ENCODE data around the gene SYT6.

Gene SYT6

GRCh38 chr1:114149211-114149610, 4.5 kb downstream of the SYT6 start:
- TF ChIP-seq, protein P1, sequence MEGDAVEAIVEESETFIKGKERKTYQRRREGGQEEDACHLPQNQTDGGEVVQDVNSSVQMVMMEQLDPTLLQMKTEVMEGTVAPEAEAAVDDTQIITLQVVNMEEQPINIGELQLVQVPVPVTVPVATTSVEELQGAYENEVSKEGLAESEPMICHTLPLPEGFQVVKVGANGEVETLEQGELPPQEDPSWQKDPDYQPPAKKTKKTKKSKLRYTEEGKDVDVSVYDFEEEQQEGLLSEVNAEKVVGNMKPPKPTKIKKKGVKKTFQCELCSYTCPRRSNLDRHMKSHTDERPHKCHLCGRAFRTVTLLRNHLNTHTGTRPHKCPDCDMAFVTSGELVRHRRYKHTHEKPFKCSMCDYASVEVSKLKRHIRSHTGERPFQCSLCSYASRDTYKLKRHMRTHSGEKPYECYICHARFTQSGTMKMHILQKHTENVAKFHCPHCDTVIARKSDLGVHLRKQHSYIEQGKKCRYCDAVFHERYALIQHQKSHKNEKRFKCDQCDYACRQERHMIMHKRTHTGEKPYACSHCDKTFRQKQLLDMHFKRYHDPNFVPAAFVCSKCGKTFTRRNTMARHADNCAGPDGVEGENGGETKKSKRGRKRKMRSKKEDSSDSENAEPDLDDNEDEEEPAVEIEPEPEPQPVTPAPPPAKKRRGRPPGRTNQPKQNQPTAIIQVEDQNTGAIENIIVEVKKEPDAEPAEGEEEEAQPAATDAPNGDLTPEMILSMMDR (IDR thresholded peaks at IDR 0.05; ENCODE audit: insufficient read depth, low read depth, low read length, missing control alignments) = no peak
- DNase-seq (ENCODE audit: low read depth) = no peak
- H3K4me3 ChIP-seq (ENCODE audit: low read depth, low read length) = no peak overlapping the region

DNA sequence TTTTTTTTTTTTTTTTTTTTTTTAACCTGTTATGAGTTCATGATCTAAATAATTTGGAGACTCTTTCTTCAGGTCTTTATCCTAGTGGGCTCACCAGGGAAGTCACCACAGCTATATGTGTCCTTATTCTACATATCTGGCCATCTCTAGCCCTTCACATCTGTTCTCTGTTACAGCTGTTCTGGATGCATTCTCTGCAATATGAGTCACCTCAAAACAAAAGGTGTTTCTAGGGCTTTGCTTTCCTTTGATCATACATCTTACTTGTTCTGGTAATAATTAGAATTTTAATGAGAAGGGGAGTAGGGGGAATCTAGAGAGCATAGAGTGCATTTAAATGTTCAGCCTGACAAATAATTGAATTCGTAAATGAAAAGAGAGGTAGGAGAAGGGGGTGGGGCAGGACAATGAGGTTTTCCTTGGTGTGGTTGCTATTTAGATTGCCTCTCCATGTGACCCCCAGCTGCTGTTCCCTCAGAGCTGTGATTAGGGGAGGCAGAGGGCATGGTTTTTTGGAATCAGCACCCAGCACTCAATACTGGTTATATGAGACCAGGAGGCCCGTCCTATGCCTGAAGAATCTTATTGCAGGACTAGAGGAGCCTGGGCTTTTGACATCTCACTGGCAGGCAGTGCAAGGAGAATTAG, 8.0 kb downstream of the SYT6 start:
- no peak for DNase-seq (ENCODE audit: low read depth)
- no peak overlapping the region for H3K4me3 ChIP-seq (ENCODE audit: low read depth, low read length)
- TF ChIP-seq, protein P1 (IDR thresholded peaks at IDR 0.05; ENCODE audit: insufficient read depth, low read depth, low read length, missing control alignments) = no peak

- DNase-seq (ENCODE audit: low read depth) = no peak
- no peak overlapping the region for H3K4me3 ChIP-seq (ENCODE audit: low read depth, low read length)
- TF ChIP-seq, protein P1 (IDR thresholded peaks at IDR 0.05; ENCODE audit: insufficient read depth, low read depth, low read length, missing control alignments) = no peak
These were observed 9.7 kb downstream of the SYT6 start for GRCh38 chr1:114144016-114144415.

DNA sequence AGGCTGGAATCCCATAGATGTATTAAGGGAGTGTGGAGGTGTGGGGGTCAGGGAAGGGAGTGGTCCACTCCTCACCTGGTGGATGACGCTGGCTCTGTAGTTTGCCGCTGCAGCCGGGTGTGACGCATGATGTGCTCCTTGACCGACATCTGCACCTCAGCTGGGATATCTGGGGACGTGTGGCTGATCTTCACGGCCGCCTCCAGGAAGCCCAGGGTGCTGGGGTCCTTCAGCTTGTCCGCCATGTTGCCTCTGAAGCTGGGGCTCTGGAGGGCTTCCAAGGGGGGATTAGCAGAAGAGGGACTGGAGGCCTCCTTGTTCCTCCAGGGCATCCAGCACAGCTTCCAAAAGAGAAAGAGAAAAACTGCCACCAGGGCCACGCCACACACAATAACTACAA, 14.1 kb downstream of the SYT6 start:
- no peak for DNase-seq (ENCODE audit: low read depth)
- TF ChIP-seq, protein P1 (IDR thresholded peaks at IDR 0.05; ENCODE audit: insufficient read depth, low read depth, low read length, missing control alignments) = no peak

GRCh38 chr1:114137497-114137896, 16.2 kb downstream of the SYT6 start:
- TF ChIP-seq, protein P1 (IDR thresholded peaks at IDR 0.05; ENCODE audit: insufficient read depth, low read depth, low read length, missing control alignments) = no peak
- H3K4me3 ChIP-seq (ENCODE audit: low read depth, low read length) = no peak overlapping the region
- no peak for DNase-seq (ENCODE audit: low read depth)

More for the DNA sequence above, 14.1 kb downstream of the SYT6 start:
- H3K4me3 ChIP-seq (ENCODE audit: low read depth, low read length) = no peak overlapping the region

DNA sequence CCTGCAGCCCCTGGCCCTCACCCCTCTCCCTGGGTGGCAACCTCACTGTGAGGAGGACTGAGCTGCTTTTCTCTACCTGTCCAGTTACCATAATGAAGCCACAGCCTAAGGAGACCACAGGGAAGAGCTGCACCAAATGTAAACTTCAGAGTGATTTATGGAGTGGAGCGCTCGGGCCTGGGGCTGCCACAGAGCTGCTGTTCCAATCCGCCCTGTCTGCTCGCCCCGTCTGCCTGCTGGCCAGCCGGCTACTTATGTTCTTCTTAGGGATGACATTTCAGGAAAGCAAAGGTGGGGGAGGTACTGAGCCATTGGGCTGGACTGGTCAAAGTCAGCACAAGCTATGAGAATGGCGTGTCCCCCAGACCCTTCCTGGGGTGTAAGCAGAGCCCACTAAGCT, 17.9 kb downstream of the SYT6 start:
- TF ChIP-seq, protein P1 (IDR thresholded peaks at IDR 0.05; ENCODE audit: insufficient read depth, low read depth, low read length, missing control alignments) = no peak
- no peak overlapping the region for H3K4me3 ChIP-seq (ENCODE audit: low read depth, low read length)
- DNase-seq (ENCODE audit: low read depth) = no peak

GRCh38 chr1:114134518-114134917, 19.2 kb downstream of the SYT6 start:
- TF ChIP-seq, protein P1 (IDR thresholded peaks at IDR 0.05; ENCODE audit: insufficient read depth, low read depth, low read length, missing control alignments) = no peak
- H3K4me3 ChIP-seq (ENCODE audit: low read depth, low read length) = no peak overlapping the region
- no peak for DNase-seq (ENCODE audit: low read depth)
